Right cardiac atrium (tissue), 5 donors: ENCODE data around the gene CCDC57. TPM values are rescaled to one million over a fixed set of nuclear protein-coding genes. Genes with fewer than 3 reads are reported as not detected.
"Not testable (repeated sequence)": the region's sequence is repeated elsewhere in the genome, so short reads cannot be mapped to it uniquely, and the experiment has no call there.

Experiments
- ATAC-seq, 2 donors: fragments of 200-7000 bp; cut with Tn5 transposase; one replicate each; pipeline versions ENCODE4 v1.8.0 to v1.9.1; 2020; ENCODE audit warnings: moderate library complexity in 2 of 2, mild to moderate bottlenecking in 1 of 2
- DNase-seq, 3 donors: peaks; one replicate each; pipeline ENCODE4 v3.0.0-alpha.2; 2020
- H3K27ac ChIP-seq: one replicate; pipeline ENCODE4 v1.5.1; 2013; ENCODE audit warnings: mild to moderate bottlenecking, low read length, control low read depth, moderate library complexity
- H3K27me3 ChIP-seq: one replicate; pipeline ENCODE4 v1.6.1; 2013; ENCODE audit not compliant: control insufficient read depth, insufficient read depth
- H3K4me1 ChIP-seq: one replicate; pipeline ENCODE4 v1.6.1; 2013; ENCODE audit warnings: low read length; ENCODE audit not compliant: control insufficient read depth, insufficient read depth
- H3K4me3 ChIP-seq: one replicate; pipeline ENCODE4 v1.5.1; 2013; ENCODE audit warnings: low read length, control low read depth
- H3K9me3 ChIP-seq: one replicate; pipeline ENCODE4 v1.6.1; 2013; ENCODE audit warnings: low read length; ENCODE audit not compliant: control insufficient read depth
- WGBS: extraction: QIAGEN DNeasy Blood & Tissue Kit; methylation state at CpG from one replicate; pipeline ENCODE4 v1.1.7; 2013; 5-methylcytosine and 5-hydroxymethylcytosine counted together
- intact Hi-C, 4 donors: fragments of 100-400 bp; cut with DNase I; formaldehyde crosslinking; loops; one replicate each; pipeline versions ENCODE4 v1.11.0 to v1.14.0; 2022 to 2023
- polyA plus RNA-seq: library from polyadenylated mRNA; stranded (reverse); fragments of 200-250 nt; gene quantifications from one replicate; pipeline ENCODE4 v1.2.3, GENCODE V29; 2013
- total RNA-seq, 4 donors: library from RNA; stranded (reverse); fragmentation: NEBNext Ultra II Directional; extraction: Animal tissue kit (Norgen Biotek cat#: 25700); gene quantifications; one replicate each; pipeline ENCODE4 v1.2.1, GENCODE V29; 2021
- donor health status: healthy with polysubstance abuse.
- donor health status: DM: no; HTN: yes; CAD: no.
- donor health status: DM: no; HTN: no; CAD: no.
- donor health status: DM: no; HTN: yes; CAD: no; lungs with severe emphysema.
- donor health status: DM: yes; HTN: yes; CAD: no.

Gene CCDC57
- total and polyA plus RNA-seq, 5 donors, result 12.1 to 17.3 (median 16.2) TPM

GRCh38 chr17:82254096-82254495 is 41.5 kb upstream of the CCDC57 start:
- ATAC-seq, H3K27ac ChIP-seq, H3K4me1 ChIP-seq, H3K9me3 ChIP-seq, H3K4me3 ChIP-seq, intact Hi-C loops, H3K27me3 ChIP-seq: not testable (repeated sequence)
- WGBS, result 98% methylated on average over 39 of the region's 39 CpGs
- peak in 2 of 3 donors; percentile 27 to 33 for DNase-seq

- intact Hi-C loops, result no loop called here
- peak in 1 of 3 donors; percentile 34 for DNase-seq
- no peaks in the 10 kb centered on the region for H3K27me3 ChIP-seq
- no peaks in the 10 kb centered on the region for H3K4me1 ChIP-seq
- WGBS, result 94% methylated on average over 12 of the region's 12 CpGs
- no peak for ATAC-seq
- H3K9me3 ChIP-seq, result no peaks in the 10 kb centered on the region
- H3K27ac ChIP-seq, result no peak overlapping the region
- H3K4me3 ChIP-seq, result no peak overlapping the region
These were observed 40.5 kb upstream of the CCDC57 start for GRCh38 chr17:82253179-82253544.

- Histone ChIP-seq H3K27ac (no peak overlapping the region), H3K9me3 (no peaks in the 10 kb centered on the region), H3K4me1 (no peaks in the 10 kb centered on the region), H3K27me3 (no peaks in the 10 kb centered on the region), H3K4me3 (no peak overlapping the region)
- intact Hi-C loops, result no loop called here
- WGBS, result 94% methylated on average over 28 of the region's 28 CpGs
- peak in 2 of 3 donors; percentile 36 to 46 for DNase-seq
- ATAC-seq, result no peak
These were observed 40.0 kb upstream of the CCDC57 start for GRCh38 chr17:82252511-82253178.

- Histone ChIP-seq H3K9me3 (no peaks in the 10 kb centered on the region), H3K4me3 (no peak overlapping the region), H3K27ac (no peak overlapping the region), H3K27me3 (no peaks in the 10 kb centered on the region), H3K4me1 (peaks cover 10% of the 10 kb centered on the region)
- intact Hi-C loops, result no loop called here
- DNase-seq, result peak in 2 of 3 donors; percentile 31 to 38
- ATAC-seq, result no peak
- 86% methylated on average over 25 of the region's 25 CpGs for WGBS
These were observed 38.3 kb upstream of the CCDC57 start for GRCh38 chr17:82250868-82251500.

GRCh38 chr17:82249896-82250581 is 37.4 kb upstream of the CCDC57 start:
- no peak overlapping the region for H3K27ac ChIP-seq
- ATAC-seq (no peak), DNase-seq (peak; percentile 11 to 57 (median 45))
- no peak overlapping the region for H3K4me3 ChIP-seq
- intact Hi-C loops, result no loop called here
- no peaks in the 10 kb centered on the region for H3K27me3 ChIP-seq
- H3K4me1 ChIP-seq, result peaks cover 10% of the 10 kb centered on the region
- H3K9me3 ChIP-seq, result no peaks in the 10 kb centered on the region
- 87% methylated on average over 33 of the region's 33 CpGs for WGBS

- H3K4me1 ChIP-seq, result peaks cover 10% of the 10 kb centered on the region
- no peak overlapping the region for H3K27ac ChIP-seq
- peak; percentile 18 to 74 (median 60) for DNase-seq
- H3K27me3 ChIP-seq, result no peaks in the 10 kb centered on the region
- no peak for ATAC-seq
- no peak overlapping the region for H3K4me3 ChIP-seq
- intact Hi-C loops, result no loop called here
- WGBS, result 91% methylated on average over 54 of the region's 54 CpGs
- no peaks in the 10 kb centered on the region for H3K9me3 ChIP-seq
These were observed 36.4 kb upstream of the CCDC57 start for GRCh38 chr17:82248815-82249674.

GRCh38 chr17:82247856-82248671 is 35.4 kb upstream of the CCDC57 start:
- whole genome bisulfite sequencing, result 86% methylated on average over 28 of the region's 28 CpGs
- intact Hi-C loops, result no loop called here
- Histone ChIP-seq H3K9me3 (no peaks in the 10 kb centered on the region), H3K4me3 (no peak overlapping the region), H3K27me3 (no peaks in the 10 kb centered on the region), H3K4me1 (peaks cover 13% of the 10 kb centered on the region), H3K27ac (no peak overlapping the region)
- peak in 2 of 3 donors; percentile 30 to 37 for DNase-seq
- ATAC-seq, result no peak

- DNase-seq, result peak in 2 of 3 donors; percentile 35 to 40
These were observed 34.7 kb upstream of the CCDC57 start for GRCh38 chr17:82247182-82247823.

GRCh38 chr17:82246365-82247181 is 33.9 kb upstream of the CCDC57 start:
- intact Hi-C loops, result no loop called here
- DNase-seq (peak; percentile 77 to 87 (median 80)), ATAC-seq (peak; percentile 10 to 50)
- 39% methylated on average over 27 of the region's 27 CpGs for WGBS
- no peaks in the 10 kb centered on the region for H3K27me3 ChIP-seq
- H3K4me3 ChIP-seq, result no peak overlapping the region
- peak overlapping the region; percentile 32 for H3K27ac ChIP-seq
- H3K9me3 ChIP-seq, result no peaks in the 10 kb centered on the region
- peaks cover 22% of the 10 kb centered on the region for H3K4me1 ChIP-seq

More at GRCh38 chr17:82247182-82247823, 34.7 kb upstream of the CCDC57 start:
- no peaks in the 10 kb centered on the region for H3K9me3 ChIP-seq
- ATAC-seq, result no peak
- no peaks in the 10 kb centered on the region for H3K27me3 ChIP-seq
- H3K4me3 ChIP-seq, result no peak overlapping the region
- intact Hi-C loops, result no loop called here
- peak overlapping the region; percentile 32 for H3K27ac ChIP-seq
- H3K4me1 ChIP-seq, result peaks cover 18% of the 10 kb centered on the region
- 53% methylated on average over 22 of the region's 22 CpGs for WGBS
